NCI-H2171 (cell line): Measurements from ENCODE around the gene SCARF1.

Experiments used
- DNase-seq: peaks from one replicate; lab custom pipeline; 2025; lab: John Stamatoyannopoulos, UW

Gene SCARF1

GRCh38 chr17:1627982-1628855, 17.3 kb downstream of the SCARF1 start, which contains the start of gene SLC43A2:
TSS of gene SLC43A2 (minus strand) at chr17:1628834. CDS start at chr17:1627874, 960 bp downstream.
- peak; percentile 97 for DNase-seq

GRCh38 chr17:1627182-1627981, 18.1 kb downstream of the SCARF1 start:
- DNase-seq: no peak

GRCh38 chr17:1626333-1626732, 19.2 kb downstream of the SCARF1 start:
- DNase-seq: no peak

- no peak for DNase-seq
These were observed 20.0 kb downstream of the SCARF1 start for GRCh38 chr17:1625581-1625980.

GRCh38 chr17:1625053-1625452, 20.5 kb downstream of the SCARF1 start:
- DNase-seq: no peak

- DNase-seq: no peak
These were observed 20.9 kb downstream of the SCARF1 start for GRCh38 chr17:1624650-1625049.

- no peak for DNase-seq
These were observed 22.4 kb downstream of the SCARF1 start for GRCh38 chr17:1623057-1623630.

- no peak for DNase-seq
These were observed 24.1 kb downstream of the SCARF1 start for GRCh38 chr17:1621273-1621954.

GRCh38 chr17:1620486-1620885, 25.0 kb downstream of the SCARF1 start:
- DNase-seq: no peak

- DNase-seq: no peak
These were observed 27.8 kb downstream of the SCARF1 start for GRCh38 chr17:1617620-1618174.

- DNase-seq: no peak
These were observed 29.4 kb downstream of the SCARF1 start for GRCh38 chr17:1616101-1616500.

GRCh38 chr17:1612400-1612799, 33.1 kb downstream of the SCARF1 start:
- DNase-seq: no peak

GRCh38 chr17:1611715-1612114, 33.8 kb downstream of the SCARF1 start:
- no peak for DNase-seq

GRCh38 chr17:1608676-1609075, 36.9 kb downstream of the SCARF1 start:
- no peak for DNase-seq

- DNase-seq: no peak
These were observed 37.6 kb downstream of the SCARF1 start for GRCh38 chr17:1607971-1608320.

GRCh38 chr17:1606352-1606985, 39.1 kb downstream of the SCARF1 start:
- DNase-seq: no peak

GRCh38 chr17:1605681-1606351, 39.7 kb downstream of the SCARF1 start:
- DNase-seq: no peak

- DNase-seq: no peak
These were observed 40.6 kb downstream of the SCARF1 start for GRCh38 chr17:1604831-1605528.

GRCh38 chr17:1601571-1601970, 44.0 kb downstream of the SCARF1 start:
- no peak for DNase-seq
